ENCODE results near the gene NR5A1.

The NR5A1 gene

DNA sequence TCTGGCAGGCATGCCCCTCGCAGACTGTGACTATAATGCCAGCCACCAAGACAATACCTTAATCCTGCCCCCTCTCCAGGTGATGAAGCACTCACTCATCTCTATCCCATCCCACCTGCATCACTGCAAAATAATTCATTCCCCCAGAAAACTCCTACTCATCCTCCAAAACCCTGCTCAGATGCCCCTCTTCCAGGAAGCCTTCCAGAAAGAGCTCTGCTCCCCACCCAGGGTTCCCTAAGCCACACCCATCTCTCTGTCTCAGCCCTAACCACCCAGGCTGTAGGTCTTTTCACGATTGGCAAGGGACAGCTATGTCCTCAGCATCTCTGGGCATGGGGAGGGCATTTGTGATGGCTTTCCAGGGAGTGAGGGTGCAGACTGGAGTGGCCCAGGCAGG, 17.2 kb downstream of the NR5A1 start:
- H3K4me1 ChIP-seq (ENCODE audit: insufficient read depth, low read length), result peaks cover 30% of the 10 kb centered on the region
- peaks cover 51% of the 10 kb centered on the region for H3K27me3 ChIP-seq (ENCODE audit: insufficient read depth, low read length)
- H3K4me3 ChIP-seq (ENCODE audit: low read length), result no peak overlapping the region
- no peaks in the 10 kb centered on the region for H3K9me3 ChIP-seq (ENCODE audit: low read length)
- no peaks in the 10 kb centered on the region for H3K36me3 ChIP-seq (ENCODE audit: insufficient read depth, low read length)
- no peak overlapping the region for H2AFZ ChIP-seq (ENCODE audit: low read depth, low read length)

GRCh38 chr9:124489222-124489621, 18.0 kb downstream of the NR5A1 start:
- H3K9me3 ChIP-seq (ENCODE audit: low read length), result no peaks in the 10 kb centered on the region
- H3K4me3 ChIP-seq (ENCODE audit: low read length), result no peak overlapping the region
- H3K4me1 ChIP-seq (ENCODE audit: insufficient read depth, low read length), result peaks cover 30% of the 10 kb centered on the region
- no peaks in the 10 kb centered on the region for H3K36me3 ChIP-seq (ENCODE audit: insufficient read depth, low read length)
- peaks cover 43% of the 10 kb centered on the region for H3K27me3 ChIP-seq (ENCODE audit: insufficient read depth, low read length)
- H2AFZ ChIP-seq (ENCODE audit: low read depth, low read length), result no peak overlapping the region

DNA sequence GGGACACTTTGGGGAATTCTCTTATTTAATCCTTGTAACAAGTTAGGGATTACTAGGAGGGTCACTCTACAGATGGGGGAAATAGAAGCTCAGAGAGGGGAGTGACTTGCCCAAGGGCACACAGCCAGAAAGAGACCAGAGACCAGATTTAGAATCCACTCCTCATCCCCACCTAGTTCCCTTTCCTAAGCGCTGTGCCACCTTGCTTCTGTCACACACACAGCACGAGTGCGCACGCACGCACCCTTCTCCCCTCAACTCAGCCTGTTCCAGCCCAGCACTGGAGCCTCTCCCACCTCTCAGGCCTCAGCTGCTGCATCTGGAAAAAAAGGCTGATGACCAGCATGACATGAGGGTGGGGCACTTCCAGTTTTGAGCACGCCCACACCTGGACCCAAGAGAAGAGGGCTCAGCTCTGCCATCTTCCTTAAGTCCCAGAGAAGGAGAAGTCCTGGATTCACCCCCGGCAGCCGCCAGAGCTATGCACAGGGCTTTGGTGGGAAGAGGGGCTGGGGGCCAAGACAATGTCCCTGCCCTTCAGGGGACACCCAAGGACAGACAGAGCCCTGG, 18.5 kb downstream of the NR5A1 start:
- Histone ChIP-seq H3K36me3 (ENCODE audit: insufficient read depth, low read length) (no peaks in the 10 kb centered on the region), H3K4me1 (ENCODE audit: insufficient read depth, low read length) (peaks cover 30% of the 10 kb centered on the region), H3K27me3 (ENCODE audit: insufficient read depth, low read length) (peaks cover 38% of the 10 kb centered on the region)

GRCh38 chr9:124487260-124488182, 19.7 kb downstream of the NR5A1 start:
- Histone ChIP-seq H3K27me3 (ENCODE audit: insufficient read depth, low read length) (peaks cover 39% of the 10 kb centered on the region), H3K4me3 (ENCODE audit: low read length) (no peak overlapping the region), H3K4me1 (ENCODE audit: insufficient read depth, low read length) (peaks cover 30% of the 10 kb centered on the region), H3K9me3 (ENCODE audit: low read length) (peaks cover 6% of the 10 kb centered on the region), H2AFZ (ENCODE audit: low read depth, low read length) (no peak overlapping the region), H3K36me3 (ENCODE audit: insufficient read depth, low read length) (no peaks in the 10 kb centered on the region)

More for the DNA sequence above, 18.5 kb downstream of the NR5A1 start:
- no peak overlapping the region for H2AFZ ChIP-seq (ENCODE audit: low read depth, low read length)
- no peak overlapping the region for H3K4me3 ChIP-seq (ENCODE audit: low read length)
- peaks cover under 1% of the 10 kb centered on the region for H3K9me3 ChIP-seq (ENCODE audit: low read length)

DNA sequence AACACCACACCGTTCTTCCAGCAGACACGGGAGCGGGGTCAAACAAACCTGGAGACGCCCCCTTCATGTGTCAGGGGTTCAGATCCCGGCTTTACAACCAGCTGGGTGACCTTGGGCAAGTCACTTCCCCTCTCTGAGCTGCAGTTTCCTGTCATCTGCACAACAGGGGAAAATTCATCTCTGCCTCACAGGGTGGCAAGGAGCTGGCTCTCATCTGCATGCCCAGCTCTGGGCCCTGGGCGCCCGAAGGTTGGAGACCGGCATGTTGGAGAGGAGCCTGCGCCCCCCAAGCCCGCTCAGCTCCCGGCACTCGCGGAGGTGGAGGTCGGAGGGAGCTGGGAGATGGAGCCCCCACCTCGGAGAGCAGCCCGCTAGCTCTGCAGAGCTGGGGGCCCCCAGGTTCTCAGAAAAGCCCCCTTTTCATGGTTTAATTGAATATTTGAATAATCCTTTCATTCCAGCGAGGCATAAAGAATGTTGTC, 20.4 kb downstream of the NR5A1 start:
- H3K4me1 ChIP-seq (ENCODE audit: insufficient read depth, low read length), result peaks cover 30% of the 10 kb centered on the region
- no peak overlapping the region for H2AFZ ChIP-seq (ENCODE audit: low read depth, low read length)
- H3K36me3 ChIP-seq (ENCODE audit: insufficient read depth, low read length), result no peaks in the 10 kb centered on the region

GRCh38 chr9:124485936-124486335, 21.3 kb downstream of the NR5A1 start:
- Histone ChIP-seq H2AFZ (ENCODE audit: low read depth, low read length) (no peak overlapping the region), H3K4me1 (ENCODE audit: insufficient read depth, low read length) (peaks cover 30% of the 10 kb centered on the region), H3K4me3 (ENCODE audit: low read length) (no peak overlapping the region), H3K9me3 (ENCODE audit: low read length) (peaks cover 6% of the 10 kb centered on the region), H3K36me3 (ENCODE audit: insufficient read depth, low read length) (no peaks in the 10 kb centered on the region), H3K27me3 (ENCODE audit: insufficient read depth, low read length) (peaks cover 28% of the 10 kb centered on the region)

More for the DNA sequence above, 20.4 kb downstream of the NR5A1 start:
- H3K9me3 ChIP-seq (ENCODE audit: low read length), result peaks cover 6% of the 10 kb centered on the region
- no peak overlapping the region for H3K4me3 ChIP-seq (ENCODE audit: low read length)
- peaks cover 37% of the 10 kb centered on the region for H3K27me3 ChIP-seq (ENCODE audit: insufficient read depth, low read length)

DNA sequence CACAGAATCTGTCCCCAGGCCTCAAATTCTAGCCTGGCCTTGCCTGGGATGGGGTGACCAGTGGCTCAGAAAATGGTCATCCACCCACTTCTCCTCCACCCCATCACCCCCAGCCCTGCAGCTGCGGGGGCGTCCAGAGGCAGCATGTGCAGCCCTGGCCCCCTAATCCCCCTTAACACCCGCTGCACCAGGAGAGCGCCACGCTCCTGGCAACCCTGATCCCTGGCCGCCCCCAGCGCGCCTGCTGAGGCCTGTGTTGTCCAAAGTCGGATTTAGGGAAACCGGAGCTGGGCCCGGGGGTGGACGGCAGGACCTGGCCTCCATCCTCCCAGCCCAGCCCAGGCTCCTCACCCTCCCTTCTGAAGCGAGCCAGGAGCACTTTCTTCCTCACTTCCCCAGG, 22.0 kb downstream of the NR5A1 start:
- H3K4me3 ChIP-seq (ENCODE audit: low read length), result no peak overlapping the region
- peaks cover 6% of the 10 kb centered on the region for H3K9me3 ChIP-seq (ENCODE audit: low read length)
- no peaks in the 10 kb centered on the region for H3K36me3 ChIP-seq (ENCODE audit: insufficient read depth, low read length)
- no peak overlapping the region for H2AFZ ChIP-seq (ENCODE audit: low read depth, low read length)
- peaks cover 28% of the 10 kb centered on the region for H3K27me3 ChIP-seq (ENCODE audit: insufficient read depth, low read length)
- H3K4me1 ChIP-seq (ENCODE audit: insufficient read depth, low read length), result peaks cover 29% of the 10 kb centered on the region

GRCh38 chr9:124483481-124483880, 23.7 kb downstream of the NR5A1 start:
- H3K27me3 ChIP-seq (ENCODE audit: insufficient read depth, low read length), result peaks cover 20% of the 10 kb centered on the region
- no peaks in the 10 kb centered on the region for H3K36me3 ChIP-seq (ENCODE audit: insufficient read depth, low read length)
- peaks cover 6% of the 10 kb centered on the region for H3K9me3 ChIP-seq (ENCODE audit: low read length)
- no peak overlapping the region for H3K4me3 ChIP-seq (ENCODE audit: low read length)
- no peak overlapping the region for H2AFZ ChIP-seq (ENCODE audit: low read depth, low read length)
- H3K4me1 ChIP-seq (ENCODE audit: insufficient read depth, low read length), result peaks cover 25% of the 10 kb centered on the region

- Histone ChIP-seq H3K4me3 (ENCODE audit: low read length) (no peak overlapping the region), H3K4me1 (ENCODE audit: insufficient read depth, low read length) (peaks cover 27% of the 10 kb centered on the region), H3K9me3 (ENCODE audit: low read length) (peaks cover 6% of the 10 kb centered on the region), H2AFZ (ENCODE audit: low read depth, low read length) (no peak overlapping the region), H3K36me3 (ENCODE audit: insufficient read depth, low read length) (no peaks in the 10 kb centered on the region), H3K27me3 (ENCODE audit: insufficient read depth, low read length) (peaks cover 16% of the 10 kb centered on the region)
Measured at GRCh38 chr9:124482431-124483031, 24.7 kb downstream of the NR5A1 start.

- H3K4me1 ChIP-seq (ENCODE audit: insufficient read depth, low read length), result peaks cover 22% of the 10 kb centered on the region
- H3K4me3 ChIP-seq (ENCODE audit: low read length), result no peak overlapping the region
- H3K9me3 ChIP-seq (ENCODE audit: low read length), result peaks cover 6% of the 10 kb centered on the region
- no peaks in the 10 kb centered on the region for H3K36me3 ChIP-seq (ENCODE audit: insufficient read depth, low read length)
- H2AFZ ChIP-seq (ENCODE audit: low read depth, low read length), result no peak overlapping the region
- H3K27me3 ChIP-seq (ENCODE audit: insufficient read depth, low read length), result peaks cover 16% of the 10 kb centered on the region
Measured at GRCh38 chr9:124481115-124481514, 26.1 kb downstream of the NR5A1 start.

- Histone ChIP-seq H3K4me1 (ENCODE audit: insufficient read depth, low read length) (peaks cover 20% of the 10 kb centered on the region), H3K4me3 (ENCODE audit: low read length) (no peak overlapping the region), H3K36me3 (ENCODE audit: insufficient read depth, low read length) (no peaks in the 10 kb centered on the region), H2AFZ (ENCODE audit: low read depth, low read length) (no peak overlapping the region), H3K27me3 (ENCODE audit: insufficient read depth, low read length) (peaks cover 16% of the 10 kb centered on the region), H3K9me3 (ENCODE audit: low read length) (peaks cover 6% of the 10 kb centered on the region)
Measured at GRCh38 chr9:124480621-124480981, 26.6 kb downstream of the NR5A1 start.

DNA sequence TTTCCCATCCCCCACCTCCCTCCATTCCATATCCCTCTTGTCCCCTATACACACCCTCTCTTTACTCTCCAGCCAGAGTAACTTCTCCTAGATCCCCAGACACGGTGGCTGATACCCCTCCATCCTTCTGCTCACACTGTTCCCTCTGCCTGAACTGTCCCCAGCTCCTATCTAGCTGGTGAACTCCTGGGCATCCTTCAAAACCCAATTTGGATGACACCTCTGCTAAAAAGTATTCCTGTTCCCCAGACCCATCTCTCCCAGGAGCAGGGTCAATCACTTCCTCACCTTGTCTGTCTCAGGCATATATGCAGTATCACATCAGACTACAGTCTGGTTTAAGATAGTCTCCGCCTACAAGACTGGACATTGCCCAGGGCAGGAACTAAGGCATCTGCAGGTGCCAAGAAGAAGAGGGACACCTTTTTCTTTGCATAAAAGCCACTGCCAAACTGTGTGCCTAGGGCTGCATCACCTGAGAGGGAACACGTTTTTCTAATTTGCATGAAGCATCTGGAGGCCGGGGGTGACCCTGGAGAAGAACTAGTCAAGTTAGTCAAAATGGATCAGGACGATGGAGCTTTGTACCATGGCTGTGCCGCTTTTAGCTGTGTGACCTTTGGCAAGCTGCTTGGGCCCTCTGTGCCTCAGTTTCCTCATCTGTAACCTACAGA, 27.1 kb downstream of the NR5A1 start:
- Histone ChIP-seq H3K36me3 (ENCODE audit: insufficient read depth, low read length) (no peaks in the 10 kb centered on the region), H2AFZ (ENCODE audit: low read depth, low read length) (no peak overlapping the region), H3K27me3 (ENCODE audit: insufficient read depth, low read length) (peaks cover 16% of the 10 kb centered on the region), H3K9me3 (ENCODE audit: low read length) (peaks cover 6% of the 10 kb centered on the region), H3K4me1 (ENCODE audit: insufficient read depth, low read length) (peaks cover 19% of the 10 kb centered on the region), H3K4me3 (ENCODE audit: low read length) (no peak overlapping the region)

DNA sequence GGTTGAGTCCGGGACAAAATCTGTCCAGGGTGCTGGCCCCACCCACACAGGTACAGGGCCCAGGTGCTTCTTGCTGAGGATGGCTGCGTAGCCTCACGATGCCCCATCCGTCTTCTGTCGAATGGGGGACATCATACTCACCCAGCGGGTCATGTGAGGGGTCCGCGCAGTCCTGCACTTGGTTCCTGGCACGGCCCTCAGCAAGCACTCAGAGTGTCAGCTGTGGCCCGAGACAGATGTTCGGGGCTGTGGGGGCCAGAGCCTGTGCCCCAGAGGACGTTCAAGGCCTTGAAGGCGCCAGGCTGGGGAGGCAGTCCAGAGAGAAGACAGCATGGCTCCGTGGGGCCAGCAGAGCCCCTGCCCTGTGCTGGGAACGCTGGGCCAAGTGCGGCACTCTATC, 27.8 kb downstream of the NR5A1 start:
- H3K27me3 ChIP-seq (ENCODE audit: insufficient read depth, low read length), result peaks cover 16% of the 10 kb centered on the region

More for the DNA sequence above, 27.8 kb downstream of the NR5A1 start:
- H3K36me3 ChIP-seq (ENCODE audit: insufficient read depth, low read length), result no peaks in the 10 kb centered on the region
- H3K9me3 ChIP-seq (ENCODE audit: low read length), result peaks cover 6% of the 10 kb centered on the region
- H3K4me1 ChIP-seq (ENCODE audit: insufficient read depth, low read length), result peaks cover 19% of the 10 kb centered on the region
- no peak overlapping the region for H2AFZ ChIP-seq (ENCODE audit: low read depth, low read length)
- no peak overlapping the region for H3K4me3 ChIP-seq (ENCODE audit: low read length)
